ES-I3 (cell line): ENCODE results near the gene HCN4.
"Not testable (repeated sequence)": the region's sequence is repeated elsewhere in the genome, so short reads cannot be mapped to it uniquely, and the experiment has no call there.

ENCODE experiments used
- H3K36me3 ChIP-seq: 2 replicates; pipeline ENCODE4 v1.6.1; 2013; ENCODE audit warnings: mild to moderate bottlenecking, low read length, control low read depth, moderate library complexity; ENCODE audit not compliant: insufficient read depth
- H3K4me1 ChIP-seq: 2 replicates; pipeline ENCODE4 v1.6.1; 2013; ENCODE audit warnings: mild to moderate bottlenecking, control low read depth, low read length; ENCODE audit not compliant: insufficient read depth
- H3K9ac ChIP-seq: 2 replicates; pipeline ENCODE4 v1.6.1; 2013; ENCODE audit warnings: low read depth, mild to moderate bottlenecking, low read length, moderate library complexity
- H3K9me3 ChIP-seq: 2 replicates; pipeline ENCODE4 v1.6.1; 2013; ENCODE audit warnings: mild to moderate bottlenecking, low read length, moderate library complexity; ENCODE audit not compliant: control insufficient read depth, insufficient read depth

The HCN4 gene

DNA sequence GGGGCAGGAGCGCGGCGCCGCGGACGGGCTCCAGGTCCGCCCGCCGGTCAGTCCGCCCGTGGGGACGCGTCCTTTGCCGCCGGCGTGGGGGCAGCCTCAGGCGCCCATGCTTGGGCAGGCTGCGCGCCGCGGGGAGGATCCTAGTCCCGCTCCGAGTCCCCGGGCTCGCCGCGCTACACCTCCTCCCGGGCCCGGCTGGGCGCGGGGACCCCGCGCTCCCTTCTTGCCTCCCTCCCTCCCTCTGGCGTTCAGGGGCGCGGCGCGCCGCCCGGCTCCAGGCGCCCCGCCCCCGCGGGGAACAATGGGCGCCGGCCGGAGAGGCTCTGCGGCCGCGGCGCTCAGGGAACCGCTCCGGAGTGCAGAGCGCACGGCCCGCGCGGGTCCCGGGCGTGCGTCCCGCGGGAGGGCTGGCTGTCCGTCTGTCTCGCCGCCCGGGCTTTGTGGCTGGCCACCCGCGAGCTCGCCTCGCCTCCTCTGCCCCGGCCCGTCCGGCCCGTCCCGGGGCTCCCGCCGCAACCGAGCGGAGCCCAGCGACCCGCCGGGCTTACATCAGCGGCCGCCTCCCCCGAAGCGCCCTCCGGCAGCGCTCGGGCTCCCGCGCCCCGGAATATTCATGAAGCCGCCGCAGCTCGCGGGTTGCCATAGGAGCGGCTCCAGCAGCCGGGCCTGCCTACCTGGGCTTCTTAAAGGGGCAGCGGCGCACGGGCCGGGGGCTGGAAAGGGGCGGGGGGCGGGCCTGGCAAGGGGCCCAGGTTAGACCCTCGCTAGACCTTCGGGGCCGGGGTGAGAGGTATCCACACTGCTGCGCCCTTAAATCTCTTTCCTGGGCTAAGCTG, at the start of gene HCN4:
HCN4 (minus strand) TSS at position 658 of the 836 bp plus-strand sequence. CDS start 688 bp downstream, outside the sequence.
- Histone ChIP-seq H3K36me3 (no peaks in the 10 kb centered on the region), H3K9me3 (no peaks in the 10 kb centered on the region), H3K9ac (peak within 1 kb of the TSS; percentile 82), H3K4me1 (peaks cover 30% of the 10 kb centered on the region)

DNA sequence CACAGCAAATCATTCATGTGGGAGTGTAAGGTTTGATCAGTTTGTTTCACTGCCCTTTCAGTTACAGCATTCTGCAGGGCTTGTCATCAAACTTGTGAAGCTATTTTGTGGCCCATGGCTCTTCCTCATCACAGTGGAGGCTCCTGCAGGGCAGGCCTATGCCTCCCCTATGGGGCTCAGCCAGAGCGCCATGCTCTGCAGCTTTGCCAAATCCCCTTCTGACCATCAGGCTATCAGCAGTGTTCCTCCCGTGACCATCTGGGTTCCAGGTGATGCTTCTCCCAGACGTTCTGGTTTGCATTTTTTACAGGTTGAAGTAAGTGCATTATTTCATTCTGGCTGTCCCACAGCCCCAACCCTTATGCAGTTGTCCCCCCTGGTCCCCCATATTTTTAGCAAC, 46.1 kb upstream of the HCN4 start:
- H3K9me3 ChIP-seq = no peaks in the 10 kb centered on the region
- no peaks in the 10 kb centered on the region for H3K4me1 ChIP-seq

DNA sequence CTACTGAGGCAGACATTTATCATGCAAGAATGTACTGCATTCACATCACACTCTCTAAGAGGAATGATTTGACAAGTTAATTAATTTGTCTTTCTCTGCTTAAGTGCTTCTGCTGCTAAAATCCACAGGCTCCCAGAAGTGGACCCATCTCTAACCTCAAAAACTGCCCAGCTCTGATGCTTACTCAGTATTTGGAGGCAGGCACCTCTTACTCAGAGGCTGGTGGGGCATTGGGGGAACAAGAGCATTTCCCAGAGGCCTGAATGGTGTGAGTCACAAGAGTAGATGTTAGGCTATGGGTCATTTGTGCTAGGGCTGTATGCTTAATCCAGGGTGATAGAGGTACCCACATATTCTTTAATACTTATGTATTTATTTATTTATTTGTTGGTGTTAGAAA, 34.4 kb upstream of the HCN4 start:
- no peaks in the 10 kb centered on the region for H3K36me3 ChIP-seq
- no peaks in the 10 kb centered on the region for H3K9me3 ChIP-seq
- H3K4me1 ChIP-seq = peaks cover 8% of the 10 kb centered on the region; the same call in 1 of the 2 replicates
- no peak overlapping the region for H3K9ac ChIP-seq

More for the DNA sequence above, 46.1 kb upstream of the HCN4 start:
- H3K9ac ChIP-seq = no peak overlapping the region
- no peaks in the 10 kb centered on the region for H3K36me3 ChIP-seq

DNA sequence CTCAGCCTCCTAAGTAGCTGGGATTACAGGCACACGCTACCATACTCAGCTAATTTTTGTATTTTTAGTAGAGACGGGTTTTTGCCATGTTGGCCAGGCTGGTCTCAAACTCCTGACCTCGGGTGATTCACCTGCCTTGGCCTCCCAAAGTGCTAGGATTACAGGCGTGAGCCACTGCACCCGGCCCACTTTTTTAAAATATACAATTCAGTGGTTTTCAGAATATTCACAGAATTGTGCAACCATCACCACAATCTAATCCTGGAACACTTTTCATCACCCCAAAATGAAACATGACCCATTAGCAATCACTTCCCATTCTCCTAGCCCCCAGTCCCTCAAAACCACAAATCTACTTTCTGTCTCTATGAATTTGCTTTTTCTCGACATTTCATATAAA, 31.5 kb upstream of the HCN4 start:
- H3K4me1 ChIP-seq = peaks cover 21% of the 10 kb centered on the region
- H3K9me3 ChIP-seq, H3K9ac ChIP-seq, H3K36me3 ChIP-seq: not testable (repeated sequence)

DNA sequence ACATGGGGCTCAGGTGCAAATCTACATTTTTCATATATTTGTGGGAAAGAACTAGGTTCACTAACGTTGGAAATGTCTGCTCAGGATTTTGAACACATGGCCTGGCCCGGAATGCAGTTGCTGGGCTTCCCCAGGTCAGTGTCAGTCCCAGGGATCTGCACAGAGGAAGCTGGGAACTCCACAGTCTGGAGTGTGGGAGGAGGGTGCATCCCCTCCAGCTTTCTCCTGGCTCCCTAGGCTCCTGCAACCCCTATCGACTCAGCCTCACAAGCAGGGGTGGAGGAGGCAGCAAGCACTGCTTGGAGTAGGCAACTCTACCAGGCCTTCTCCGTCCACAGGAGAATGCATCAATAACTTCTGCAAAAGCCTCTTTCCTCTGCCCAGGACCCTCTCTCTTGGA, 30.1 kb upstream of the HCN4 start:
- Histone ChIP-seq H3K36me3 (no peaks in the 10 kb centered on the region), H3K9me3 (no peaks in the 10 kb centered on the region), H3K4me1 (peaks cover 21% of the 10 kb centered on the region), H3K9ac (no peak overlapping the region)

DNA sequence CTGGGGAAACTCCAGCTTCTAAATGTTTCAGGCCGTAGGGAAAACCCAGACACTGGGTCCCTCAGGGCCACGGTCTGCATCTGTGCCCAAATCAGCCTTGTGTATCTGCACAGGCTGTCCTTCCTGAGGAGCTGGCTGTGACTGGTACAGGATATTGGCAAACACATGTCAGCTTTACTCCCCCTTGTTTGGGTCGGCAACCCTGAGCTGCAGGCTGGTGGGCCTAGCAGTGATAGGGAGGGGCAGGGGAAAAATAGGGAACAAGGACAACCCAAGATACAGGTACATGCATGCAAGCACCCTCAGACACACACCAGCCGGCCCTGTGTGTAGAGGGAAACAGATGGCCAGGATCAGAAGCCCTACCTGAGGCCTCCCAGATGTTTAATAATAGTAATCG, 28.7 kb upstream of the HCN4 start:
- no peaks in the 10 kb centered on the region for H3K36me3 ChIP-seq
- no peaks in the 10 kb centered on the region for H3K9me3 ChIP-seq
- H3K4me1 ChIP-seq = peaks cover 17% of the 10 kb centered on the region
- H3K9ac ChIP-seq = no peak overlapping the region

DNA sequence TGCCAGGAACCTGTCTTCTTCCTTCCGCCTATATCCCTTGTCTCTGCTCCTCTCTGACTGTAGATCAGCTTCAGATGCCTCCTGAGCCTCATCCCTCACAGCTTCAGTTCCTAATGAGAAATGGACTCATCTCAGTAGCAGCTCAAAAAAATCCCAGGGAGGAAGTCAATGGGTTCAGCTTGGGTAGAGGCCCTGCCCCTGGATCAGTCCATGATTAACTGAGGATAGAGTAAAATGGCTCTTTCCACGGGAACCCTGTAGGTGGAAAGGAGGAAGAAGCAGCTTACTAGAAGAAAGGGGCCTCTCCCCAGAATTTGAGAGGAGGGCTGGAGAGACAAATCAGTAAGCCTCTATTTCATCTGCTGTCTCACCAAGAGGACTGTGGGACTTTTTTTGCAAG, 26.9 kb upstream of the HCN4 start:
- H3K4me1 ChIP-seq = peaks cover 17% of the 10 kb centered on the region
- H3K9ac ChIP-seq = no peak overlapping the region
- no peaks in the 10 kb centered on the region for H3K9me3 ChIP-seq
- no peaks in the 10 kb centered on the region for H3K36me3 ChIP-seq

DNA sequence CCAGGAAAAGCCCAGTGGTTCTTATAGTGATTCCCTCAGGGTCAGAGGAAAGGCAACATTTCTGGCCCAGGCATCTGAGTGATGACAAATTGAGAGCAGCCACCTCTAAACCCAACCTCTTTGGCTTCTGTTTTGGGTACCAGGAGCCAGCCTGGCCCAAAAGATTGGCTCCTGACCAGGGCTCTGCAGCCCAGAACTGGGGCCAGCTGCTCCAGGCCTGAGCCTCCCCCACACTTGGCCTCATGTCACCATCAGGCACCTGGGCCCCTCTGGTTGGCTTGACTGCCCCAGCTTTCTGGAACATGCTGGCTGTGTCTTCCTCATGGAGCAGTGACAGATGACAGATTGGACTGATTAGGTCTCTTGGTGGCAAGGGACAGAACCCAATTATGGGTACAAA, 26.0 kb upstream of the HCN4 start:
- no peak overlapping the region for H3K9ac ChIP-seq
- peaks cover 21% of the 10 kb centered on the region for H3K4me1 ChIP-seq
- H3K36me3 ChIP-seq = no peaks in the 10 kb centered on the region
- H3K9me3 ChIP-seq = no peaks in the 10 kb centered on the region

DNA sequence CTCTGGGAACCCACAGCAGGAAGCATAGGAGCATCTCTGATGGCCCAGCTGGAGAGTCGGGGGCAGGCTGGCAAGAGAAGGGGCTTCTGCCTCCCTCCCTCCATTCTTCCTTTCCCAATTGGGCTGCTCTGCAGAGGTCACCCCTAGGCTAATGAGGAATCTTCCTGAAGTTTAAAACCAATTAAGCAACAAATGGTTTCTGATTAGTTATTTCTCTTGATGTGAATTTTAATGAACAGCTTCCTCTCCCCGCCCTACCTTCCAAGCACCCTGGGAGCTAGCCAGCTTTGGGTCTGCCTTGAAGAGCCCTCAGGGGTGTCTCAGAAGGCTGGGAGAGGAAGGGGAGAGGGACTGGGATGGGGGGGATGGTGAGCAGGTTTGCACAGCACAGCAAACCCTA, 24.6 kb upstream of the HCN4 start:
- no peaks in the 10 kb centered on the region for H3K36me3 ChIP-seq
- peaks cover 26% of the 10 kb centered on the region for H3K4me1 ChIP-seq
- no peaks in the 10 kb centered on the region for H3K9me3 ChIP-seq
- no peak overlapping the region for H3K9ac ChIP-seq

DNA sequence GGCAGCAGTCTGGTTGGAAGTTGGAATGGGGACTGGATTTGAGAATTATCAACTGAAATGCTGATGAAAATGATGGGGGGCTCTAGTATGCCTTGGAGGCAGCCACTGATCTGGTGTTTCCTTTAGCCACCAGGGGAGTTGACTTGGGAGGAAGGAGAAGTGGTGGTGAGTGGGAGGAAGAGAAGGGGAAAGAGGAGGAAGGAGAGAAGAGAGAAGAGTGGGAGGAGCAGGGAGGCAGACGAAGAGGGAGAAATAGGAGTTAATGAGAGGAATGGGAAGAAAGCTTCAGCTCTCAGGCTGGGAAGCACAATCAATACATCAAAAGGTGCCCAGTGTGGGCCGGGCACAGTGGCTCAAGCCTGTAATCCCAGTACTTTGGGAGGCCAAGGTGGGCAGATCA, 23.3 kb upstream of the HCN4 start:
- Histone ChIP-seq H3K4me1 (peaks cover 26% of the 10 kb centered on the region), H3K9ac (no peak overlapping the region), H3K9me3 (no peaks in the 10 kb centered on the region), H3K36me3 (no peaks in the 10 kb centered on the region)

DNA sequence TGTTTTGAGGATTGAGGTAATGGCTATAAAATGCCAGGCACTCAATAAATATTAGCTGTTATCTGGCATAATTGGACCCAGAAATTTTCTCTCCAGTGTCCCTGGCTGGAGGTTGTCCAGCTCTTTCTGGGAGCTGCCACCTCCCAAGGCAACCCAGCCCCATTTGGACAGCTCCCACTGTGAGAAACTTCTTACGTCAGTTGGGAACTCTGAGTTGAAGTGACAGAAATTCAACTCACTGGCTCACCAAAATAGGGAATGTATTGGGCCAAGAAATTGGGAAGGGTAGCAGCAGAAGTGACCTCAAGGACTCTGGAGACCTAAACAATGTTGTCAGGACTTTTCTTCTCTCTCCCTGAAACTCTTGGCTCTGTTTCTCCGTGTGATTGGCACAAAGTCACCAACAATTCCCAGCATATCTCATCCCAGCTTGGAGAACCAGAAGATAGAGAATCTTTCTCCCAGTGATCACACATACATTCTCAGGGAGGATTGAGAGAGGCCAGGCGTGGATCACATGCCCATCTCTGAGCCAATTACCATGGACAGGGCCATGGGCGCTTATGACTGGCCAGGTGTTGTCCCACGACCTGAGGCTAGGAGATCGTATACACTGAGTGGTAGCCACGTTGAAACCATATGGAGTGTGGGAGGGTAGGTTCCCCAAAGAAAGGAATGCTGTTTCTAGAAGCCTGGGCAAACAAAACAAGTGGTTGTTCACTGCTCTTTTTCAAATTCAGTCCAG, 22.5 kb upstream of the HCN4 start:
- no peaks in the 10 kb centered on the region for H3K9me3 ChIP-seq
- peaks cover 31% of the 10 kb centered on the region for H3K4me1 ChIP-seq
- no peak overlapping the region for H3K9ac ChIP-seq
- no peaks in the 10 kb centered on the region for H3K36me3 ChIP-seq

DNA sequence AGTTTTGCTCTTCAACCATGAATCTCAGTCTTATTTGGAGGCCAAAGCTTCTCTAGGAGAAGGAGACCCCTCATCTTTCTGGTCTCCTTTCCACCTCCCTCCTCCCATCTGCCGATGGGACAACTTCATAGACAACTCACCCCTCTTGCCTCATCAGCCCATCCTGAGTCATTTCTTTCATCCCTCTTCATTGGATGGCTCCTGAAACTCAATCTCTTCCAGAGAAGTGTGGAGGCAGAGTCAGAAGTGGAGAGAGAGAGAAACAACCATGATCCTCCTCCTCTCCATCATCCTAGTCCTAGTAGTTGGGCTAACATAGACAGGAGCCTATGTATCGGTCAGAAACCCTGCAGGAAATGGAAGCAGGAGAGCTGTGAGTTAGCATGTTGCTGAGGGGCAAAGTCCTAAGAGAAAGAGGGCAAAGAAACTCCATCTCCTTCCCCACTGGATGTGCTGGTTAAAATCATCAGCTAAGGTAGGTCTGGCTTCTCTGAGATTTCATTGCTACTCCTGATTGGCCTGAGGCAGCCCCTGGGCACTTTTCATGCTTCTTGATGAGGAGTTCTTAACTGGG, 21.3 kb upstream of the HCN4 start:
- Histone ChIP-seq H3K36me3 (no peaks in the 10 kb centered on the region), H3K4me1 (peaks cover 34% of the 10 kb centered on the region), H3K9ac (no peak overlapping the region), H3K9me3 (no peaks in the 10 kb centered on the region)

DNA sequence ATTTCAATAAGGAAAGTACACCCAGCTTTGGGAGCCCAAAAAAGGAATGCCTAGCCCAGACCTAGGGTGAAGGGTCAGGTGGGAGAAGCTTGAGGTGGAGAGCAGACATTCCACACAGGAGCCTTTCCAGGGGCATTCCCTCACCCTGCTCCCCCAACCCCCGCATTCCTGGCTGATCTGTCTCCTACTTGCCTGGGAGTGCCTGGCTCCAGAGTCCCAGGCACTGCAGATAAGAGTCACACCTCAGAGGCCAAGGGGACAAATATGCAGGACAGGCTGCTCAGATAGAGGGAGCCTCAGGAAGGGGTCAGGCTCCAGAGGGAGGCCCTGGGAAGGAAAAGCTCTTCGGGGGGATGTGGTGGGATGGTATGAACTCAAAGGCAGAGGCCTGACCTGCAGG, 20.8 kb upstream of the HCN4 start:
- H3K9me3 ChIP-seq = no peaks in the 10 kb centered on the region
- no peak overlapping the region for H3K9ac ChIP-seq
- H3K36me3 ChIP-seq = no peaks in the 10 kb centered on the region
- peaks cover 34% of the 10 kb centered on the region for H3K4me1 ChIP-seq

DNA sequence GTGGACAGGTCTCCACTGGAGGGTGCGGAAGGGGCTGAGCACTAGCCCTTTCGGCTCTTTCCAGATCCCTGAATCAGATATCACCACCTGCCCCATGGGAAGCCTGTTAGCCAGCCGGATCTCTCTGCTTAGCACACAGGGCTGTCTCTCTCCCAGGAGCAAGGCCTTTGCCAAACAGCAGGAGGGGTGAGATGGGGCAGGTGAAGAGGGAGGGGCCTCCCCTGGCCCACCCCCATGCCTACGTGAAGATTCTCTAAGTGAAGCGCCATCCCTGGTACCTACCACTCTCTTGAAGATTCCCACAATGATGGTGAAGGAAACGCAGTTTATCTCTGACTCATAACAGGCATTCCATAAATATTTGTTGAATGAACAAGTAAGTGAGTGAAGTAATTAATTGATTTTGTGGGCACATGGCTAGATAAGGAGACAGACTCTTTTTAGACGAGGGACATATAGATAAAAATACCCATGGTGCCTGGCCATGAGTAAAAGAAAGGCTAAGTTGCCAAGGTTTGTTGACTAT, 19.6 kb upstream of the HCN4 start:
- Histone ChIP-seq H3K4me1 (peaks cover 38% of the 10 kb centered on the region), H3K9ac (no peak overlapping the region; the same call in 1 of the 2 replicates), H3K36me3 (no peaks in the 10 kb centered on the region), H3K9me3 (no peaks in the 10 kb centered on the region)
